ENCODE measurements around the gene SPEG.
"Not testable (repeated sequence)": the region's sequence is repeated elsewhere in the genome, so short reads cannot be mapped to it uniquely, and the experiment has no call there.

SPEG gene

GRCh38 chr2:219405451-219405850, 29.2 kb upstream of the SPEG start:
- no peak for DNase-seq

DNA sequence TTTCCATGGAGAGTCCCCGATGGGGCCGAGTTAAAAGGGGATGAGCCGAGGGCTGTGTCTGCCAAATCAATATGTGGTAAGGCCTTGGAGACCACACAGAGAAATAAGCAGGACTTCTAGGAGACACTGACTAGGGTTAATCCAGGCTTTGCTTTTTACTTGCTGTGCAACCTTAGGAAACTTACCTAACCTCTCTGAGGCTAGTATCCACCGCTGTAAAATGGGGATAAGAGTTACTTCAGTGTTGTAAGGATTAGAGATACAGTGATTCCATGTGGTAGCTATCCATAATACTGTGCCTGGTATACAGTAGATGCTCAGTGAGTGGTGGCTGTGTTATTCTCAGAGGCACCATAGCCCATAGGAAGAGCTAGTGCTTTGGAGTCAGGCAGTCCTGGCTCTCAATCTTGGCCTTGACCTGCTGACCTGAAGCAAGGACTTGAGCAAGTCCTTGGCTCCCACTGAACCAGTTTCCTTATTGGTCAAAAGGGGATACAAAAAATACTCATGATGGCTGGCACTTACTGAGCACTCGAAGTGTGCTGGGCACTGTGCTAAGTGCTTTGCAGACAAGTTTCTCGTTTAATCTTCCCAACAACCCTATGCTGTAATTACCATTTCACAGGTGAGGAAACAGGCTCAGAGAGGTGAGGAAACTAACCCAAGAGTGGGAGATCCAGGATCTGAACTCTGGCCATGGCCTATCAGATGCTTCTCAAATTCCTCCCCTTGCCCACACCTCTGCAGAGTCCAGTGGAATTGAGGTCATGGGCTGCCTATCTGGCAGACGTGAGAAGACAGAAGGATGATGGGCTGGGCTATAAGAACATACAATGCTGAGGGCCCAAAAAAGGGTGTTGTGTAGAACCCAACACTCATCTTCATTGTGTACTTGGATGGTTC, 28.4 kb upstream of the SPEG start:
- no peak for DNase-seq

DNA sequence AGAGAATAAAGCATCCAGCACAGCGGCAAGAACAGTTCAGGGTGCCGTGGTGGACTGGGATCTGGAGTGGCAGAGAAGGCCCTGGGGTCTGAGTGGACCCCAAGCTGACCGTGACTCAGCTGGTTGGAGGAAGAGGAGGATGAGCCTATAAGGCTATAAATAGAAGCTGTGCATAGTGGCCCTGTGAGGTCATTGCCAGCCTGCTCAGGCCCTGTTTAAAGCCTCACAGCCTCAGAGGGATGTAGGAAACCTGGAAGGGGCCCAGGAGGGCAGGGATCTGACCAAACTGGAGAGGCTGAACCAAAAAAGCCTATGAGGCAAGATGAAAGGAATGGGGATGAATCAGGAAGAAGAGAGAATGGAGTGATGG, 27.8 kb upstream of the SPEG start:
- DNase-seq, result no peak

GRCh38 chr2:219407343-219407742, 27.3 kb upstream of the SPEG start:
- not testable (repeated sequence) for DNase-seq

GRCh38 chr2:219408204-219408603, 26.4 kb upstream of the SPEG start:
- DNase-seq, result no peak

DNA sequence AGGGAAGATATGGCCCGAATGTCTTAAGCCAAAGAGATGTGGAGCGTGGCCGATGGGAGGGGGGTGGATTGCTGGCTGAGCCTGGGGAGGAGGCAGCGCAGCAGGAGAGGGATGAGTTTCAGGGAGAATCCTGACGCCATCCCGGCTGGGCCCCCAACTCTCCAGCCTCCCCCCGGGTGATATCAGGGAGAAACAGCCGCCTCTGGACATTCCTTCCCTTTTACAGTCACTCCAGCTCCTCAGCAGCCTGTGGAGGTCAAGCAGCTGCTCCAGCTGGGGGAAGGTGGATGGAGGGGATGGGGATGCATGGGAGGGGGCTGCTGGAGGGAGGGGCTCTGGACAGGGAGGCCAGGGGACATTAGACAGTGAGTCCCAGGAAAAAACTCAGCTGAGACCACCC, 26.0 kb upstream of the SPEG start:
- DNase-seq, result no peak

- DNase-seq, result no peak
Observed at GRCh38 chr2:219409619-219410018, 25.0 kb upstream of the SPEG start.

DNA sequence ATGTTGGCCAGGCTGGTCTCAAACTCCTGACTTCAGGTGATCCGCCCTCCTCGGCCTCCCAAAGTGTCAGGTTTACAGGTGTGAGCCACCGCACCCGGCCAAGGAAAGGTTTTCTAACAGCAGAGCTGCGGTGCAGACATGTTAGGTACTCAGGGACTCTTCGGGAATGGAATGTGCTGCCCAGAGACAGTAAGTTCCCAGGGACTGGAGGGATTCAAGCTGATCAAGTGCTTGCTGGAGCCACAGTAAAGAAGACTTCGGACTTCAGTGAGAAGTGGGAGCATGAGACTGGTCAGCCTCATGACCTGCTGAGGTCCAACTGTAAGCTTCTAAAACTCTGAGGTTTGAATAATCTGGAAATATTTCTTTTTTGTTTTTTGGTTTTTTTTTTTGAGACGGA, 24.3 kb upstream of the SPEG start:
- DNase-seq, result no peak

GRCh38 chr2:219414857-219415256, 19.8 kb upstream of the SPEG start:
- no peak for DNase-seq

- no peak for DNase-seq
Observed at GRCh38 chr2:219415580-219416234, 18.9 kb upstream of the SPEG start.

DNA sequence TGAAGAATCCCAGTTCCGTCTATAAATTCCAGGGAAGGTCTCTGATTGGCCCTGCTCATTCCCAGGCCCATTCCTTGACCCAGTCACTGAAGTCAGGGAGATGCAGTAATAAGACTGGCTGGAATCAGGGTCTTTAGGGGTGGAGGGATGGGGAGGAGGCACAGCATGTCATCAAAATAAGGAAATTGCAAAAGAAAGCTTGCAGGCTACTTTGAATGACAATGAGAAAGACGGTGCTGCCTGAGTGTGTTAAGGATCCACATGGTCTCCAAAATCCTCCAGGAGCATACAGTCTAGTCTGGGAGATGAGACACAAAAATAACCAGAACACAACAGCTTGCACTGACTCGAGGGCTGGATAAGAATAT, 18.4 kb upstream of the SPEG start:
- no peak for DNase-seq

DNA sequence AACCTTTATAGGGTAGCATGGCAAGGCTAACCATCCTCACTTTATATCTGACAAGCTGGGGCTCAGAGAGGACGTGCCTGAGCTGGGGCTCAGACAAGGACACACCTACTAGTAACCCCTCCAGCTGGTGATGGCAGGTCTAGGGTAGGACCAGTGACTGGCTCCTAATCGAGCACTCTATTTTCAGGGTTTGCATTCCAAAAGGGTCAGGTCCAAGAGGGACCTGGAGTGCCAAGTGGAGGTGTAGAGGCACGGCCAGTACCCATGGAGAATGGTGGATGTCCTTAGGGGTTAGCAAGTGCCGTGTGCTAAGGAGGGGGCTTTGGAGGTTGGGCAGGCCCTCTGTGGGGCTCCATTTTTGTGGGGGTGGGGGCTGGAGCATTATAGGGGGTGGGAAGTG, 17.7 kb upstream of the SPEG start:
- no peak for DNase-seq

GRCh38 chr2:219417374-219417773, 17.3 kb upstream of the SPEG start:
- no peak for DNase-seq

GRCh38 chr2:219418155-219419011, 16.3 kb upstream of the SPEG start, which contains the start of gene DES:
DES (plus strand) TSS chr2:219418377; CDS start chr2:219418463, 86 bp downstream.
- no peak for DNase-seq

- DNase-seq, result no peak
Observed at GRCh38 chr2:219419012-219419324, 15.7 kb upstream of the SPEG start.

GRCh38 chr2:219419331-219420197, 15.1 kb upstream of the SPEG start:
- no peak for DNase-seq

DNA sequence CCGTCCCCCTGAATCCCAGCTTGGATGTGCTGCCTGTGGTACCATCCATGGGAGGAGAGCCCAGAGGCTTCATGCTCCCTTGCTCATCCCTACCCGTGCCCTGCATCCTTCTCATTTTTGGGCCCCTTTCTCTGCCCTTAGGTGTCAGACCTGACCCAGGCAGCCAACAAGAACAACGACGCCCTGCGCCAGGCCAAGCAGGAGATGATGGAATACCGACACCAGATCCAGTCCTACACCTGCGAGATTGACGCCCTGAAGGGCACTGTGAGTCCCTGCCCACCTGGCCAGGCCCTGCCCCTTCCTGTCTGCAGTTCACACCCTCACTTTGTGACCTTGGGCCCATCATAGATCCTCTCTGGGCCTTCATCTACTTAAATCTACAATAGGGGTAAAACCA, 14.0 kb upstream of the SPEG start:
- no peak for DNase-seq

- no peak for DNase-seq
Observed at GRCh38 chr2:219421323-219421722, 13.3 kb upstream of the SPEG start.

DNA sequence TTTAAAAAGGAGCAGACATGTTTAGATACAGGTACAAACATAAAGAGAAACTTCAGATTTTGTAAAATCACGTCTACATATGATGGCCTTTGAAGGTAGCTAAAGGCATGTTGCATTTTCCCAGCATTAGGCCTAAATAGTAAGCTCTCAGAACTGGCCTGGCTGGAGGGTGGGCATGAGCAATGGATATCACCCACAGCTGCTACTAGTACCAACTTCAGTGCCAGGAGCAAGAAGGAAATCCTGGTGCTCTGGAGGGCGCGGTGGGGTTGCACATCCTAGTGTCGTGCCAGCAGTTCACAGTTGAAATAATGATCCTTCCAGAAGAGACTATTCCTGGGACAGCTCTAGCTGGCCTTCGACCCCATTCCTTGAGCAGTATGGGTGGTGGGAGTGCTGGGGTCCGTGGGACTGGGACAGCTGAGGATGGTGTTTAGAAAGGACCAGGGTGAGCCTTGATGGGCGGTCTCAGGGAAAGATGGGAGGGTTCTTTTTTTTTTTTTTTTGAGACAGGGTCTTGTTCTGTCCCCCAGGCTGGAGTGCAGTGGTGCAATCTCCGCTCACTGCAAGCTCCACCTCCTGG, 11.6 kb upstream of the SPEG start:
- no peak for DNase-seq

- DNase-seq, result no peak
Observed at GRCh38 chr2:219423652-219424377, 10.8 kb upstream of the SPEG start.

- DNase-seq, result no peak
Observed at GRCh38 chr2:219425238-219426067, 9.2 kb upstream of the SPEG start.
